ENCODE measurements around the gene ADGRG2. TPM values are rescaled to one million over a fixed set of nuclear protein-coding genes. Genes with fewer than 3 reads are reported as not detected.
"Not testable (repeated sequence)": the region's sequence is repeated elsewhere in the genome, so short reads cannot be mapped to it uniquely, and the experiment has no call there.

The ADGRG2 gene
- polyA plus RNA-seq, 1 donor: 1.4 TPM

DNA sequence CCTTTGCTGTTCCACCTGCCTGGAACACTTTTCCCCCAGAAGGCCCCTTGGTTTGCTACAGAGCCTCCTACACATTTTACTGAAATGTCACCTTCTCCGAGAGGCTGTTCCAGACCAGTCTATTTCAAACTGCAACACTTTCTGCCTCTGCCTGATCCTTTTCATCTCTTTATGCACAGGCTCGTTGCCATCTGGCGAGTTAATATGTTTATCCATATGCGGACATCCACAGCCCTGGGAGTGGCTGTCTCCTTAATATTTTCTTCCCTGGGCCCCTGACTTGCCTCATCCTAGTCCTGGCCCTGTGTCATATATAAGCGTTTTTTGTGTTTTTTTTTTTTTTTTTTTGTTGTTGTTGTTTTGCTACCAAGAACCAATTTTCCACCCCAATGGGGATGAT lies 73.2 kb downstream of the ADGRG2 start:
- Histone ChIP-seq H3K4me1 (ENCODE audit: control insufficient read depth, insufficient read depth, low read length) (no peaks in the 10 kb centered on the region), H3K4me3 (ENCODE audit: low read length) (no peak overlapping the region), H3K36me3 (ENCODE audit: control insufficient read depth, insufficient read depth, low read length) (no peaks in the 10 kb centered on the region), H3K27me3 (ENCODE audit: control insufficient read depth, insufficient read depth, low read length) (no peaks in the 10 kb centered on the region), H3K27ac (ENCODE audit: low read length) (no peak overlapping the region), H3K9me3 (ENCODE audit: control insufficient read depth, low read depth, low read length) (no peaks in the 10 kb centered on the region)
- no CpG with 5 or more reads among the region's 5 CpGs for WGBS (ENCODE audit: insufficient coverage, low lambda C conversion rate)
- DNase-seq: no peak

GRCh38 chrX:19046343-19047215 lies 75.7 kb downstream of the ADGRG2 start:
- Histone ChIP-seq H3K36me3 (ENCODE audit: control insufficient read depth, insufficient read depth, low read length) (no peaks in the 10 kb centered on the region), H3K4me3 (ENCODE audit: low read length) (no peak overlapping the region), H3K27ac (ENCODE audit: low read length) (no peak overlapping the region), H3K9me3 (ENCODE audit: control insufficient read depth, low read depth, low read length) (no peaks in the 10 kb centered on the region), H3K4me1 (ENCODE audit: control insufficient read depth, insufficient read depth, low read length) (no peaks in the 10 kb centered on the region), H3K27me3 (ENCODE audit: control insufficient read depth, insufficient read depth, low read length) (no peaks in the 10 kb centered on the region)
- no CpG with 5 or more reads among the region's 8 CpGs for WGBS (ENCODE audit: insufficient coverage, low lambda C conversion rate)
- no peak for DNase-seq

DNA sequence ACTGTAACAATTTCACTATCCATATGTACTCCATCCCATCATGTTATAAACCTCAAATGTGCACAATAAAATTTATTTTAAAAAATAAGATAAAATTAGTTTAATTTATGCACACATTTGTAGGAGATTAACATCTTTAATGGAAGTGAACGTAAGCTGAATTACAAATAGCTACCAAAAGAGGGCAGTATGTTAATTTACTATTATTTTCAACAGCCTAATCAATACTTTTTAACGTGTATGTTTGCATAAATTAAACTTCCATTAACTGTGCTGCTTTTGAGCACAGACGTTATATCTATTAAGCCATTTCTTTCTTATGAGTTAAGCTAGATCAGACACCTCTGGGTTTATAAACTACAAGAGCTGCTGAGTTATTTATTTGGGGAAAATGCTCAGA lies 81.9 kb downstream of the ADGRG2 start:
- no peak overlapping the region for H3K4me3 ChIP-seq (ENCODE audit: low read length)
- H3K36me3 ChIP-seq (ENCODE audit: control insufficient read depth, insufficient read depth, low read length): no peaks in the 10 kb centered on the region
- no peaks in the 10 kb centered on the region for H3K9me3 ChIP-seq (ENCODE audit: control insufficient read depth, low read depth, low read length)
- no peak for DNase-seq
- WGBS (ENCODE audit: insufficient coverage, low lambda C conversion rate): no CpG with 5 or more reads among the region's 3 CpGs
- H3K27me3 ChIP-seq (ENCODE audit: control insufficient read depth, insufficient read depth, low read length): no peaks in the 10 kb centered on the region
- H3K27ac ChIP-seq (ENCODE audit: low read length): no peak overlapping the region
- H3K4me1 ChIP-seq (ENCODE audit: control insufficient read depth, insufficient read depth, low read length): no peaks in the 10 kb centered on the region

DNA sequence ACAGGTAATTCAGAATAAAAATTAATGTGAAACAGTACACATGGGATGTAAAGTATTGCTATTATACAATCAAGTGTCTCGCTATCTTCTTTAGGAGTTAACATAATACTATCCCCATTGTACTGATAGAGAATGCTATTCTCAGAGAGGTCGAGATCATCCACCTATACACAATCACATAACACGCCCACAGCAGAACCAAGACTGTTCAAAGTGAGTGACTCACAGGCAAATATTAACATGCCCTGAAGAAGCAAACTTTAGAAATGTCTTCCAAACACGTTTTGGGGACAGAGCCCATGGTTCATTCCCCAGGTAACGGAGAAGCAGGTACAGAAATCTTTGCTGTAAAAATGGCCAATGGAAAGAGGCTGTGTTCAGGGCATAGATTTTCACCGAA lies 88.2 kb downstream of the ADGRG2 start:
- no peaks in the 10 kb centered on the region for H3K36me3 ChIP-seq (ENCODE audit: control insufficient read depth, insufficient read depth, low read length)
- WGBS (ENCODE audit: insufficient coverage, low lambda C conversion rate): no CpG with 5 or more reads among the region's 6 CpGs
- H3K4me3 ChIP-seq (ENCODE audit: low read length): no peak overlapping the region
- H3K9me3 ChIP-seq (ENCODE audit: control insufficient read depth, low read depth, low read length): no peaks in the 10 kb centered on the region
- H3K27me3 ChIP-seq (ENCODE audit: control insufficient read depth, insufficient read depth, low read length): no peaks in the 10 kb centered on the region
- no peak overlapping the region for H3K27ac ChIP-seq (ENCODE audit: low read length)
- no peaks in the 10 kb centered on the region for H3K4me1 ChIP-seq (ENCODE audit: control insufficient read depth, insufficient read depth, low read length)
- no peak for DNase-seq

DNA sequence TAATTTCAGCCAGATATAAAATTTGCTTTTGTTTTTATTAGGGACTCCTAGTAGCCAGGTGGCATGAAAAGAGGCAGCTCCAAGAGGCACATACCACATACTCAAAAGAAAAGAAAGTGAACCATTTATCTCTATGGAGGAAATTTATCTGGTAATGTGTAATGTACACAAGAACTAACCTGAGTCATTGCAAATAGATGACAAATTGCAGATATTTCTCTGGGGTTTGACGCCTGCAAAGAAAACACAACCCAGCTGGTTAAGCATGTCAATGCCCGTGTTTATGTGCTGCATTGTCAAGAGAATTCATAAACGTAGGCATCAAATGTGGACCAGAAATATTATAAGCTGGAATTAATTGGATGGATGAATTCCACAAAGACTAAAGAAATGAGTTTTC lies 91.5 kb downstream of the ADGRG2 start:
- no peaks in the 10 kb centered on the region for H3K9me3 ChIP-seq (ENCODE audit: control insufficient read depth, low read depth, low read length)
- no peak overlapping the region for H3K27ac ChIP-seq (ENCODE audit: low read length)
- no CpG with 5 or more reads among the region's 3 CpGs for WGBS (ENCODE audit: insufficient coverage, low lambda C conversion rate)
- no peaks in the 10 kb centered on the region for H3K27me3 ChIP-seq (ENCODE audit: control insufficient read depth, insufficient read depth, low read length)
- H3K36me3 ChIP-seq (ENCODE audit: control insufficient read depth, insufficient read depth, low read length): no peaks in the 10 kb centered on the region
- no peak overlapping the region for H3K4me3 ChIP-seq (ENCODE audit: low read length)
- H3K4me1 ChIP-seq (ENCODE audit: control insufficient read depth, insufficient read depth, low read length): no peaks in the 10 kb centered on the region
- no peak for DNase-seq

- no peaks in the 10 kb centered on the region for H3K36me3 ChIP-seq (ENCODE audit: control insufficient read depth, insufficient read depth, low read length)
- no peak overlapping the region for H3K27ac ChIP-seq (ENCODE audit: low read length)
- DNase-seq: no peak
- no peaks in the 10 kb centered on the region for H3K4me1 ChIP-seq (ENCODE audit: control insufficient read depth, insufficient read depth, low read length)
- no CpG with 5 or more reads among the region's 6 CpGs for WGBS (ENCODE audit: insufficient coverage, low lambda C conversion rate)
- no peaks in the 10 kb centered on the region for H3K27me3 ChIP-seq (ENCODE audit: control insufficient read depth, insufficient read depth, low read length)
- H3K4me3 ChIP-seq (ENCODE audit: low read length): no peak overlapping the region
- no peaks in the 10 kb centered on the region for H3K9me3 ChIP-seq (ENCODE audit: control insufficient read depth, low read depth, low read length)
Observed at GRCh38 chrX:19028560-19028959, 93.7 kb downstream of the ADGRG2 start.

DNA sequence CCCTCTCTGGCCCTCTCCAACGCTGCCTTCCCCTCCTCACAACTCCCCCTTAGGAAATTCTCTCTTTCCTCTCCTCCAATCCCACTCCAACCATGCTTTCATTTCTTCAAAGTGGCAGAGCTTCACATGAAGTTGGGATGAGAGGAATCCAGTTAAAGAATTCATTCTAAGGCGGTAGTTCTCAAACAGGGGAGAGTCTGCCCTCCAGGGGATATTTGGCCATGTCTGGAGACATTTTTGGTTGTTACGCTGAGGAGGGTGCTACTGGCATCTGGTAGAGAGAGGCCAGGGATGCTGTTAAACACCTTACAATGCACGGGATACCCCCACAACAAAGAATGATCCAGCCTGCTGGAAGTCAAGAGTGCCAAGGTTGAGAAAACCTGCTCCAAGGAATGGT lies 97.9 kb downstream of the ADGRG2 start:
- DNase-seq: no peak
- Histone ChIP-seq H3K4me3 (ENCODE audit: low read length) (no peak overlapping the region), H3K9me3 (ENCODE audit: control insufficient read depth, low read depth, low read length) (no peaks in the 10 kb centered on the region), H3K36me3 (ENCODE audit: control insufficient read depth, insufficient read depth, low read length) (no peaks in the 10 kb centered on the region), H3K27me3 (ENCODE audit: control insufficient read depth, insufficient read depth, low read length) (no peaks in the 10 kb centered on the region), H3K4me1 (ENCODE audit: control insufficient read depth, insufficient read depth, low read length) (no peaks in the 10 kb centered on the region), H3K27ac (ENCODE audit: low read length) (no peak overlapping the region)
- no CpG with 5 or more reads among the region's 4 CpGs for WGBS (ENCODE audit: insufficient coverage, low lambda C conversion rate)

DNA sequence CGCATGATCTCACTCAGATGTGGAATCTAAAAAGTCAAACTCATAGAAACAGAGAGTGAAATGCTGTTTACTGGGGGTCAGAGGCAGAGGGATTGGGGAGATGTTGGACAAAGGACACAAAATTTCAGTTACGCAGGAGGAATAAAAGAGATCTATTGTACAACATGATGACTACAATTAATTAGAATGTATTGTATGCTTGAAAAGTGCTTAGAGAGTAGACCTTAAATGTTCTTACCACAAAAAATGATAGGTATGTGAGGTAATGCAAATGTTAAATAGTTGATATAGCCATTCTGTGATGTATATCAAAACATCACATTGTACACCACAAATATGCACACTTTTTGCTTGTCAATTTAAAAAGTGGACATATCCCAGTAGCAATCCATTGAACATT lies 102.3 kb downstream of the ADGRG2 start:
- Histone ChIP-seq H3K27ac (ENCODE audit: low read length) (no peak overlapping the region), H3K9me3 (ENCODE audit: control insufficient read depth, low read depth, low read length) (no peaks in the 10 kb centered on the region), H3K4me1 (ENCODE audit: control insufficient read depth, insufficient read depth, low read length) (no peaks in the 10 kb centered on the region), H3K27me3 (ENCODE audit: control insufficient read depth, insufficient read depth, low read length) (no peaks in the 10 kb centered on the region), H3K4me3 (ENCODE audit: low read length) (no peak overlapping the region), H3K36me3 (ENCODE audit: control insufficient read depth, insufficient read depth, low read length) (no peaks in the 10 kb centered on the region)
- no CpG with 5 or more reads among the region's 2 CpGs for WGBS (ENCODE audit: insufficient coverage, low lambda C conversion rate)
- no peak for DNase-seq

- no peaks in the 10 kb centered on the region for H3K4me1 ChIP-seq (ENCODE audit: control insufficient read depth, insufficient read depth, low read length)
- DNase-seq: no peak
- H3K27me3 ChIP-seq (ENCODE audit: control insufficient read depth, insufficient read depth, low read length): no peaks in the 10 kb centered on the region
- H3K4me3 ChIP-seq (ENCODE audit: low read length): no peak overlapping the region
- H3K27ac ChIP-seq (ENCODE audit: low read length): no peak overlapping the region
- H3K36me3 ChIP-seq (ENCODE audit: control insufficient read depth, insufficient read depth, low read length): no peaks in the 10 kb centered on the region
- H3K9me3 ChIP-seq (ENCODE audit: control insufficient read depth, low read depth, low read length): no peaks in the 10 kb centered on the region
- WGBS (ENCODE audit: insufficient coverage, low lambda C conversion rate): no CpG with 5 or more reads among the region's 3 CpGs
Observed at GRCh38 chrX:19017271-19017670, 105.0 kb downstream of the ADGRG2 start.

DNA sequence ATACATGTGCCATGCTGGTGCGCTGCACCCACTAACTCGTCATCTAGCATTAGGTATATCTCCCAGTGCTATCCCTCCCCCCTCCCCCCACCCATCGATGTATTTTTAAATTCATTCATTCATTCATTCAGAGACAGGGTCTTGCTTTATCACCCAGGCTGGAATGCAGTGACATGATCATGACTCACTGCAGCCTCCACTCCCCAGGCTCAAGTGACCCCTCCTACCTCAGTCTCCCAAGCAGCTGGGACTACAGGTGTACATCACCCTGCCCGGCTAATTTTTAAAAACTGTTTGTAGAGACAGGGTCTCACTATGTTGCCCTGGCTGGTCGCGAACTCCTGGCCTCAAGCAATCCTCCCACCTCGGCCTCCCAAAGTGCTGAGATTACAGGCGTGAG lies 105.7 kb downstream of the ADGRG2 start:
- not testable (repeated sequence) for H3K27me3 ChIP-seq (ENCODE audit: control insufficient read depth, insufficient read depth, low read length); H3K36me3 ChIP-seq (ENCODE audit: control insufficient read depth, insufficient read depth, low read length); H3K9me3 ChIP-seq (ENCODE audit: control insufficient read depth, low read depth, low read length); H3K4me1 ChIP-seq (ENCODE audit: control insufficient read depth, insufficient read depth, low read length); H3K27ac ChIP-seq (ENCODE audit: low read length); H3K4me3 ChIP-seq (ENCODE audit: low read length); DNase-seq
- no CpG with 5 or more reads among the region's 8 CpGs for WGBS (ENCODE audit: insufficient coverage, low lambda C conversion rate)

DNA sequence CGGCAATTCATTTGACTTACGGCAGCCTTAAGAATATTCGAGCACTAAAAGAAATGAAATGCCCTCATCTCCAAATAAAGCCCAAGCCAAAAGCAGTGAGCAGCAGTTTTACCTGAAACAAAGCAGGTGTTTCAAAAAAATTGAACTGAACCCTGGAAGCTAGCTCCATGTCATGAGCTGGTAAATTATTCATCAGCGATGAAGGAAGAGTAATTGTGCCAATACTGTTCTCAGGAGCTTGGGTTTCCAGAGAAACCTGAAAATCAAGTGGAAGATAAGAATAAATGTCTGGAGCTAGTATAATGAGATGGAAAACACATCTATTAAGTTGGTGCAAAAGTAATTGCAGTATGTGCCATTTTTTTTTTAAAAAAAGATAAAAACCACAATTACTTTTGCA lies 114.4 kb downstream of the ADGRG2 start:
- Histone ChIP-seq H3K4me1 (ENCODE audit: control insufficient read depth, insufficient read depth, low read length) (no peaks in the 10 kb centered on the region), H3K27ac (ENCODE audit: low read length) (no peak overlapping the region), H3K27me3 (ENCODE audit: control insufficient read depth, insufficient read depth, low read length) (no peaks in the 10 kb centered on the region), H3K36me3 (ENCODE audit: control insufficient read depth, insufficient read depth, low read length) (no peaks in the 10 kb centered on the region), H3K9me3 (ENCODE audit: control insufficient read depth, low read depth, low read length) (no peaks in the 10 kb centered on the region), H3K4me3 (ENCODE audit: low read length) (no peak overlapping the region)
- 100% methylated on average over 2 of the region's 4 CpGs for WGBS (ENCODE audit: insufficient coverage, low lambda C conversion rate)
- DNase-seq: no peak

All from large intestine (tissue), 3 donors.